OCI-LY7 (cell line): ENCODE results near the gene HMOX2. TPM values are rescaled to one million over a fixed set of nuclear protein-coding genes. Genes with fewer than 3 reads are reported as not detected.

Source experiments
- BruUV-seq: library from RNA; stranded (reverse); fragments of 400-500 nt; replicated peaks from 2 replicates; lab custom pipeline; 2021; lab: Mats Ljungman, UMichigan
- CTCF ChIA-PET: fragments of 300-600 bp; sonication (Branson Sonifier 250); formaldehyde crosslinking; loops from one replicate; lab custom pipeline; 2022; ENCODE audit warnings: antibody characterized with exemption; ENCODE audit not compliant: unreplicated experiment; lab: Charles Lee
- POLR2A ChIA-PET: fragments of 300-600 bp; sonication (Branson Sonifier 250); formaldehyde crosslinking; loops from one replicate; lab custom pipeline; 2022; ENCODE audit warnings: antibody characterized with exemption; lab: Charles Lee
- DNase-seq: peaks from one replicate; pipeline ENCODE4 v3.0.0-alpha.2; 2015; ENCODE audit warnings: low spot score
- H2AFZ ChIP-seq: fragments of 200-600 bp; sonication (generic), shearing (Covaris generic); 2 replicates; pipeline ENCODE4 v1.6.1; 2014; ENCODE audit warnings: mild to moderate bottlenecking, antibody characterized with exemption, low read length, moderate library complexity
- H3K27ac ChIP-seq: fragments of 200-600 bp; sonication (generic); 2 replicates; pipeline ENCODE4 v1.5.1; 2014; ENCODE audit warnings: mixed run types, low read depth, mild to moderate bottlenecking, moderate library complexity, low read length, inconsistent platforms; ENCODE audit not compliant: poor library complexity, severe bottlenecking
- H3K36me3 ChIP-seq: fragments of 200-600 bp; sonication (generic); 2 replicates; pipeline ENCODE4 v1.6.1; 2014; ENCODE audit warnings: mild to moderate bottlenecking, antibody characterized with exemption, low read length, moderate library complexity, mixed read lengths; ENCODE audit not compliant: insufficient read depth
- H3K4me1 ChIP-seq: fragments of 200-600 bp; sonication (generic); 2 replicates; pipeline ENCODE4 v1.5.1; 2014; ENCODE audit warnings: mild to moderate bottlenecking, low read length; ENCODE audit not compliant: insufficient read depth, poor library complexity, severe bottlenecking
- H3K4me2 ChIP-seq: fragments of 200-600 bp; sonication (generic); 2 replicates; pipeline ENCODE4 v1.6.1; 2014; ENCODE audit warnings: mild to moderate bottlenecking, low read length
- H3K4me3 ChIP-seq: fragments of 200-600 bp; sonication (generic); 2 replicates; pipeline ENCODE4 v1.5.1; 2014; ENCODE audit warnings: mild to moderate bottlenecking, low read depth, low read length; ENCODE audit not compliant: poor library complexity, severe bottlenecking
- H3K79me2 ChIP-seq: fragments of 200-600 bp; sonication (generic); 2 replicates; pipeline ENCODE4 v1.6.1; 2016; ENCODE audit warnings: low read depth, mild to moderate bottlenecking, low read length, moderate library complexity, mixed read lengths; ENCODE audit not compliant: insufficient read depth
- H3K9me2 ChIP-seq: fragments of 200-600 bp; sonication (generic); 2 replicates; pipeline ENCODE4 v1.6.1; 2016; ENCODE audit warnings: mild to moderate bottlenecking, low read length, mixed read lengths; ENCODE audit not compliant: insufficient read depth
- H3K9me3 ChIP-seq: fragments of 200-600 bp; sonication (generic); 2 replicates; pipeline ENCODE4 v1.6.1; 2014; ENCODE audit warnings: mild to moderate bottlenecking, mixed run types, low read length, mixed read lengths
- H4K20me1 ChIP-seq: fragments of 200-600 bp; sonication (generic); 2 replicates; pipeline ENCODE4 v1.6.1; 2014; ENCODE audit warnings: mild to moderate bottlenecking, antibody characterized with exemption, low read length, moderate library complexity, mixed read lengths; ENCODE audit not compliant: insufficient read depth
- CTCF ChIP-seq: fragments of 200-600 bp; sonication (generic); conservative IDR thresholded peaks from 2 replicates; pipeline ENCODE4 v1.5.1; 2014; ENCODE audit warnings: mild to moderate bottlenecking, antibody characterized with exemption, low read length, moderate library complexity, mixed read lengths
- EZH2phosphoT487 ChIP-seq: fragments of 200-600 bp; sonication (generic); IDR thresholded peaks from 2 replicates; pipeline ENCODE4 v1.6.1; 2018; ENCODE audit warnings: low read depth, borderline replicate concordance, mild to moderate bottlenecking, mixed run types, antibody characterized with exemption, low read length, moderate library complexity, mixed read lengths
- intact Hi-C: fragments of 100-400 bp; cut with micrococcal nuclease; formaldehyde crosslinking; loops from one replicate; pipeline ENCODE4 v1.10.0; 2022; ENCODE audit not compliant: unreplicated experiment
- total RNA-seq, 2 experiments: library from RNA; depleted of rRNA in 1 of 2; stranded (reverse); fragments of >200 nt in 1 of 2; shearing (Covaris generic) in 1 of 2; gene quantifications; 2 replicates each; pipeline ENCODE4 v1.2.3, GENCODE V29; 2014 to 2022

HMOX2 gene
- total RNA-seq, 2 experiments from 2014 or later = 37.0 to 46.0 TPM

DNA sequence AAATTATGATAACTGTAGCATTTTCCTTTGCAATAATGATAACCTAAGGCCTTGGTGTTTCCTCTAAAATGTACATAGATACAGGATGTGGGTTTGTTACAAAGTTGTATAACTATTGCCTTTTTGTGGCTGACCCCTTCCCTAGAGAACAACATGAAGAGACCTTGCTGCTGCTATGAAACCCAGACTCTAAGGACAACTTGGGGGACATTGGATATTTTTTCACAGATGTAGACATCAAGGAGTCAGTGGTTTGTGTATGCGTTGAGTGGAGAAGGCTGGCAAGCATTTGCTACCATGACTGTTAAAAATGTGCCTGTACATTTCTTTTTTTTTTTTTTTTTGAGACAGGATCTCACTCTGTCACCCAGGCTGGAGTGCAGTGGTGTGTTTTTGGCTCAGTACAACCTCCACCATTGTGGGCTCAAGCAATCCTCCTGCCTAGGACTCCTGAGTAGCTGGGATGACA is 12.3 kb downstream of the HMOX2 start:
- no peak overlapping the region for H3K4me2 ChIP-seq
- no peak overlapping the region for H2AFZ ChIP-seq
- ChIA-PET CTCF (no interaction called here), POLR2A (no interaction called here)
- no peaks in the 10 kb centered on the region for H3K9me2 ChIP-seq
- peaks cover 56% of the 10 kb centered on the region for H3K36me3 ChIP-seq
- no peaks in the 10 kb centered on the region for H3K4me1 ChIP-seq
- DNase-seq = no peak
- no peak overlapping the region for H3K4me3 ChIP-seq
- no peak overlapping the region for H3K27ac ChIP-seq
- BruUV-seq = no TSS peak
- no peak for TF ChIP-seq CTCF
- TF ChIP-seq EZH2phosphoT487 = no peak
- intact Hi-C loops = no loop called here
- no peaks in the 10 kb centered on the region for H4K20me1 ChIP-seq
- no peaks in the 10 kb centered on the region; the same call in 1 of the 2 replicates for H3K79me2 ChIP-seq
- no peaks in the 10 kb centered on the region for H3K9me3 ChIP-seq

GRCh38 chr16:4489030-4489429 is 12.8 kb downstream of the HMOX2 start:
- intact Hi-C loops = no loop called here
- Histone ChIP-seq H3K79me2 (no peaks in the 10 kb centered on the region; the same call in 1 of the 2 replicates), H3K27ac (no peak overlapping the region)

More at GRCh38 chr16:4489030-4489429, 12.8 kb downstream of the HMOX2 start:
- Histone ChIP-seq H3K4me1 (no peaks in the 10 kb centered on the region), H4K20me1 (no peaks in the 10 kb centered on the region), H3K9me3 (no peaks in the 10 kb centered on the region), H3K9me2 (no peaks in the 10 kb centered on the region), H3K4me2 (no peak overlapping the region), H3K36me3 (peaks cover 54% of the 10 kb centered on the region), H2AFZ (no peak overlapping the region), H3K4me3 (no peak overlapping the region)
- no peak for TF ChIP-seq CTCF
- TF ChIP-seq EZH2phosphoT487 = no peak
- POLR2A ChIA-PET = no interaction called here
- no TSS peak for BruUV-seq
- no peak for DNase-seq
- CTCF ChIA-PET = no interaction called here
